Fibroblast of lung (primary cell): ENCODE results near the gene RBPJL. TPM values are rescaled to one million over a fixed set of nuclear protein-coding genes. Genes with fewer than 3 reads are reported as not detected.
A peak's percentile ranks its signal among the peaks of the same experiment; 100 is the strongest.

Experiments
- DNase-seq, 2 donors: peaks; one replicate each; pipeline versions ENCODE4 v3.0.0 to v3.0.0-alpha.2; 2010; ENCODE audit warnings: low read depth in 2 of 2
- H2AFZ ChIP-seq: 2 replicates; pipeline ENCODE4 v1.5.1; 2012; ENCODE audit warnings: low read length, control low read depth, inconsistent platforms
- H3K27ac ChIP-seq: 2 replicates; pipeline ENCODE4 v1.5.1; 2011; ENCODE audit warnings: low read length, control low read depth; ENCODE audit not compliant: insufficient read depth
- H3K27me3 ChIP-seq: 2 replicates; pipeline ENCODE4 v1.5.1; 2011; ENCODE audit warnings: mild to moderate bottlenecking, low read length; ENCODE audit not compliant: control insufficient read depth, insufficient read depth
- H3K36me3 ChIP-seq: 2 replicates; pipeline ENCODE4 v1.5.1; 2011; ENCODE audit warnings: low read length; ENCODE audit not compliant: control insufficient read depth, insufficient read depth
- H3K4me1 ChIP-seq: 2 replicates; pipeline ENCODE4 v1.5.1; 2011; ENCODE audit warnings: low read length; ENCODE audit not compliant: control insufficient read depth, insufficient read depth; ENCODE audit errors: extremely low read depth
- H3K4me2 ChIP-seq: 2 replicates; pipeline ENCODE4 v1.5.1; 2011; ENCODE audit warnings: low read length, control low read depth; ENCODE audit not compliant: insufficient read depth; ENCODE audit errors: extremely low read depth
- H3K4me3 ChIP-seq, 4 experiments: fragments of 200-600 bp in 1 of 4; sonication (generic) in 1 of 4; replicated peaks in 1 of 4; 2 replicates each; pipeline ENCODE4 v1.5.1; 2011 to 2016; ENCODE audit warnings: low read length in 4 of 4, low read depth in 3 of 4, mild to moderate bottlenecking in 3 of 4, control low read depth in 2 of 4, inconsistent platforms in 1 of 4, mixed read lengths in 1 of 4; ENCODE audit not compliant: insufficient read depth in 1 of 4; ENCODE audit errors: control extremely low read depth in 1 of 4
- H3K79me2 ChIP-seq: 2 replicates; pipeline ENCODE4 v1.5.1; 2012; ENCODE audit warnings: mild to moderate bottlenecking, low read length, inconsistent platforms; ENCODE audit not compliant: control insufficient read depth, insufficient read depth
- H3K9ac ChIP-seq: 2 replicates; pipeline ENCODE4 v1.5.1; 2011; ENCODE audit warnings: mild to moderate bottlenecking, low read length, control low read depth; ENCODE audit not compliant: insufficient read depth
- H3K9me3 ChIP-seq: 2 replicates; pipeline ENCODE4 v1.5.1; 2012; ENCODE audit warnings: low read depth, low read length; ENCODE audit not compliant: control insufficient read depth, insufficient read depth
- H4K20me1 ChIP-seq: 2 replicates; pipeline ENCODE4 v1.5.1; 2011; ENCODE audit warnings: low read length; ENCODE audit not compliant: control insufficient read depth, insufficient read depth; ENCODE audit errors: extremely low read depth
- CTCF ChIP-seq, 2 donors: IDR thresholded peaks in 1 of 2; conservative IDR thresholded peaks in 1 of 2; 1 replicate in 1 of 2; 2 replicates in 1 of 2; pipeline ENCODE4 v1.5.1; 2011 to 2012; ENCODE audit warnings: low read length in 2 of 2, control low read depth in 1 of 2, inconsistent platforms in 1 of 2, low read depth in 1 of 2, mild to moderate bottlenecking in 1 of 2
- EZH2 ChIP-seq: IDR thresholded peaks from 2 replicates; pipeline ENCODE4 v1.5.1; 2012; ENCODE audit warnings: low read length, control low read depth, mild to moderate bottlenecking; ENCODE audit errors: missing control alignments
- polyA plus RNA-seq, 2 donors: library from polyadenylated mRNA; depleted of rRNA in 1 of 2; stranded (reverse) in 1 of 2; unstranded in 1 of 2; fragments of >200 nt; gene quantifications; 2 replicates each; pipeline ENCODE4 v1.2.1, GENCODE V29; 2011 to 2012; ENCODE audit warnings: missing spikeins in 1 of 2
- total RNA-seq: library from RNA; depleted of rRNA; stranded (reverse); fragments of >200 nt; gene quantifications from 2 replicates; pipeline ENCODE4 v1.2.1, GENCODE V29; 2014

Gene RBPJL
- total and polyA plus RNA-seq, 2 donors (not counting 1 experiment from before 2014, with no cell fraction given), result not detected

- H4K20me1 ChIP-seq, result no peaks in the 10 kb centered on the region
- H3K9ac ChIP-seq, result no peak overlapping the region
- no peak for TF ChIP-seq CTCF (conservative IDR thresholded peaks at IDR 0.05 in 1 of 2, IDR thresholded peaks at IDR 0.05 in 1 of 2; ENCODE audit: low read depth in 1 of 2, low read length in 2 of 2)
- TF ChIP-seq EZH2, result no peak
- no peak overlapping the region for H2AFZ ChIP-seq
- H3K4me2 ChIP-seq, result no peak overlapping the region
- no peaks in the 10 kb centered on the region for H3K4me1 ChIP-seq
- H3K36me3 ChIP-seq, result no peaks in the 10 kb centered on the region
- H3K9me3 ChIP-seq, result no peaks in the 10 kb centered on the region
- no peaks in the 10 kb centered on the region for H3K79me2 ChIP-seq
- H3K4me3 ChIP-seq, result no peak overlapping the region
- peaks cover 9% of the 10 kb centered on the region for H3K27me3 ChIP-seq
- no peak for DNase-seq
- H3K27ac ChIP-seq, result no peak overlapping the region
Measured at GRCh38 chr20:45307076-45307640, 518 bp downstream of the RBPJL start.

- H3K4me1 ChIP-seq, result no peaks in the 10 kb centered on the region
- no peaks in the 10 kb centered on the region for H3K79me2 ChIP-seq
- H3K9ac ChIP-seq, result no peak within 1 kb of the TSS
- no peaks in the 10 kb centered on the region for H4K20me1 ChIP-seq
- H3K36me3 ChIP-seq, result no peaks in the 10 kb centered on the region
- no peak for TF ChIP-seq CTCF (conservative IDR thresholded peaks at IDR 0.05 in 1 of 2, IDR thresholded peaks at IDR 0.05 in 1 of 2; ENCODE audit: low read depth in 1 of 2, low read length in 2 of 2)
- TF ChIP-seq EZH2, result peak; percentile 46
- H3K4me2 ChIP-seq, result no peak within 1 kb of the TSS
- H3K4me3 ChIP-seq, result no peak within 1 kb of the TSS
- H3K27me3 ChIP-seq, result peaks cover 9% of the 10 kb centered on the region
- no peak within 1 kb of the TSS for H2AFZ ChIP-seq
- no peak for DNase-seq
- no peak within 1 kb of the TSS for H3K27ac ChIP-seq
- no peaks in the 10 kb centered on the region for H3K9me3 ChIP-seq
Measured at GRCh38 chr20:45308117-45308778, 1.6 kb downstream of the RBPJL start, which contains the start of gene MATN4. Gene MATN4, minus strand, starts transcription at chr20:45308299. Its CDS starts 2,717 bp downstream, at chr20:45305582.

- H3K9me3 ChIP-seq, result no peaks in the 10 kb centered on the region
- no peak overlapping the region for H3K4me2 ChIP-seq
- no peaks in the 10 kb centered on the region for H3K79me2 ChIP-seq
- no peak overlapping the region for H3K27ac ChIP-seq
- no peak for TF ChIP-seq CTCF (conservative IDR thresholded peaks at IDR 0.05 in 1 of 2, IDR thresholded peaks at IDR 0.05 in 1 of 2; ENCODE audit: low read depth in 1 of 2, low read length in 2 of 2)
- no peak for TF ChIP-seq EZH2
- H3K4me1 ChIP-seq, result no peaks in the 10 kb centered on the region
- no peak overlapping the region for H3K9ac ChIP-seq
- H3K36me3 ChIP-seq, result no peaks in the 10 kb centered on the region
- H4K20me1 ChIP-seq, result no peaks in the 10 kb centered on the region
- H2AFZ ChIP-seq, result no peak overlapping the region
- no peak overlapping the region for H3K4me3 ChIP-seq
- peaks cover 9% of the 10 kb centered on the region for H3K27me3 ChIP-seq
- no peak for DNase-seq
Measured at GRCh38 chr20:45309075-45309474, 2.4 kb downstream of the RBPJL start.
